PFSK-1 (cell line): ENCODE data around the gene AKAP9.

Experiments
- FOXP2 ChIP-seq: optimal IDR thresholded peaks from 2 replicates; pipeline ENCODE3; 2011; ENCODE audit warnings: borderline replicate concordance, control low read depth, inconsistent platforms; ENCODE audit not compliant: insufficient read depth; ENCODE audit errors: extremely low read length, extremely low read depth
- POLR2AphosphoS5 ChIP-seq: IDR thresholded peaks from 2 replicates; pipeline ENCODE4 v1.6.1; 2012; ENCODE audit warnings: low read depth, mild to moderate bottlenecking, control low read depth, low read length, moderate library complexity
- SIN3A ChIP-seq: IDR thresholded peaks from 2 replicates; pipeline ENCODE4 v1.6.1; 2012; ENCODE audit warnings: mild to moderate bottlenecking, low read length, moderate library complexity, borderline replicate concordance; ENCODE audit not compliant: insufficient read depth
- TAF1 ChIP-seq: IDR thresholded peaks from 2 replicates; pipeline ENCODE4 v1.6.1; 2012; ENCODE audit warnings: low read length, control low read depth, borderline replicate concordance; ENCODE audit not compliant: insufficient read depth
- TF ChIP-seq, protein P1 (sequence below), 2 experiments: IDR thresholded peaks; 2 replicates each; pipeline versions ENCODE4 v1.6.1 to v1.8.0; 2011 to 2012; ENCODE audit warnings: low read depth in 2 of 2, low read length in 2 of 2, control low read depth in 1 of 2, inconsistent platforms in 1 of 2, mild to moderate bottlenecking in 1 of 2, moderate library complexity in 1 of 2; ENCODE audit not compliant: insufficient read depth in 1 of 2

AKAP9 gene

DNA sequence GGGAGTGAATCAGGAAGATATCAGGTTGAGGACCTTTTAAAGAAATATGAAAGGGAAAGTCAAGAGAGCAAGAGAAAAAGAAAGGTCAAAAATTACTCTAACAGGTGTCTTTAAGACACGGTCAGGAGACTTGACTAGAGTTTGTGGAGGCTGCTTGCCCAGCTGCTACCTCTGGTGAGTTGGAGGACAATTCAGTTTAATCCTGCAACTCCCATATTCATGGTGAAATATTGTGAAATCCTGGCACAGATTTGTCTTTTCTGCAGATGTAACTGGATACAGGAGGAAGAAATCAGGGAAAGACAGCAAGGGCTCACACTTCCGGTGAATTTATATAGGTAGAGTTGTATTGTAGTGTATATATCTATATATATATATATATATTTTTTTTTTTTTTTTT, 93.5 kb downstream of the AKAP9 start:
- no peak for TF ChIP-seq SIN3A
- TF ChIP-seq, protein P1, sequence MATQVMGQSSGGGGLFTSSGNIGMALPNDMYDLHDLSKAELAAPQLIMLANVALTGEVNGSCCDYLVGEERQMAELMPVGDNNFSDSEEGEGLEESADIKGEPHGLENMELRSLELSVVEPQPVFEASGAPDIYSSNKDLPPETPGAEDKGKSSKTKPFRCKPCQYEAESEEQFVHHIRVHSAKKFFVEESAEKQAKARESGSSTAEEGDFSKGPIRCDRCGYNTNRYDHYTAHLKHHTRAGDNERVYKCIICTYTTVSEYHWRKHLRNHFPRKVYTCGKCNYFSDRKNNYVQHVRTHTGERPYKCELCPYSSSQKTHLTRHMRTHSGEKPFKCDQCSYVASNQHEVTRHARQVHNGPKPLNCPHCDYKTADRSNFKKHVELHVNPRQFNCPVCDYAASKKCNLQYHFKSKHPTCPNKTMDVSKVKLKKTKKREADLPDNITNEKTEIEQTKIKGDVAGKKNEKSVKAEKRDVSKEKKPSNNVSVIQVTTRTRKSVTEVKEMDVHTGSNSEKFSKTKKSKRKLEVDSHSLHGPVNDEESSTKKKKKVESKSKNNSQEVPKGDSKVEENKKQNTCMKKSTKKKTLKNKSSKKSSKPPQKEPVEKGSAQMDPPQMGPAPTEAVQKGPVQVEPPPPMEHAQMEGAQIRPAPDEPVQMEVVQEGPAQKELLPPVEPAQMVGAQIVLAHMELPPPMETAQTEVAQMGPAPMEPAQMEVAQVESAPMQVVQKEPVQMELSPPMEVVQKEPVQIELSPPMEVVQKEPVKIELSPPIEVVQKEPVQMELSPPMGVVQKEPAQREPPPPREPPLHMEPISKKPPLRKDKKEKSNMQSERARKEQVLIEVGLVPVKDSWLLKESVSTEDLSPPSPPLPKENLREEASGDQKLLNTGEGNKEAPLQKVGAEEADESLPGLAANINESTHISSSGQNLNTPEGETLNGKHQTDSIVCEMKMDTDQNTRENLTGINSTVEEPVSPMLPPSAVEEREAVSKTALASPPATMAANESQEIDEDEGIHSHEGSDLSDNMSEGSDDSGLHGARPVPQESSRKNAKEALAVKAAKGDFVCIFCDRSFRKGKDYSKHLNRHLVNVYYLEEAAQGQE (IDR thresholded peaks at IDR 0.05; ENCODE audit: insufficient read depth in 1 of 2, low read depth in 2 of 2, low read length in 2 of 2): no peak
- TF ChIP-seq TAF1: no peak

DNA sequence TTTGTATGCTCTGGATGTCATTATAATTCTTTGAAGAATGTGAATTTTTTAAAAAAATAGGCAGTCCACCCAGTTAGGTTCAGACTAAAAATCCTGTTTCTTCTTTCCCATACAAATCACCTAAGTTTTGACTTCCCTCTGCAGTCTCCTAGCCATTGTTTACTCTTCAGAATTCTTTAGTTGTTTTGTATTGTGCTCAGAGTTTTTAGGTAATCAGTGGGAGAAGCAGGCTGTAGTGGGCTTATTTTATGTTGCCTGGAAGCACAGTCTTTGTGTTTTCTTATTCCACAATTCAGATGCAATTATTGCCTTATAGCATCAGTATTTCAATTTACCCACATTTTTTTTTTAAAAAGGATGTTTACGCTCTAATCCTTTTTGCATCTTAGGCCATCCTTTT, 94.9 kb downstream of the AKAP9 start:
- TF ChIP-seq SIN3A (no peak), TAF1 (no peak), FOXP2 (no peak), POLR2AphosphoS5 (no peak)
- TF ChIP-seq, protein P1 (IDR thresholded peaks at IDR 0.05; ENCODE audit: insufficient read depth in 1 of 2, low read depth in 2 of 2, low read length in 2 of 2): no peak

DNA sequence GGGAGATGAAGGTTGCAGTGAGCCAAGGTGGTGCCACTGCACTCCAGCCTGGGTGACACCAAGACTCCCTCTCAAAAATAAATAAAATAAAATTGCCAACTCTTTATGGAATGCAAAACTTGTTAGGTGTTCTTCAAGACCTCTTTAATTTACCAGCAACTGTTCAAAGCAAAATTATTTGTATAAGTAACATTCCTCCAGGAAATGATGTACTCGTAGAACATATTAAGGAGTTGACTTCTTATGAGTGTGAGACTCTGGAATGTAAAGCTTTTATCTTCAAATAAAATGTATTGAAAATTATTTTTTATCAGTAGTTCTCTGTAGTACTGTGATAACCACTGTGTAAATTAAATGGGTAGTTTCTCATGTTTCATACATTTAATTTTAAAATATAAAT, 99.2 kb downstream of the AKAP9 start:
- no peak for TF ChIP-seq TAF1
- TF ChIP-seq FOXP2: no peak
- no peak for TF ChIP-seq SIN3A
- no peak for TF ChIP-seq POLR2AphosphoS5
- TF ChIP-seq, protein P1 (IDR thresholded peaks at IDR 0.05; ENCODE audit: insufficient read depth in 1 of 2, low read depth in 2 of 2, low read length in 2 of 2): no peak

DNA sequence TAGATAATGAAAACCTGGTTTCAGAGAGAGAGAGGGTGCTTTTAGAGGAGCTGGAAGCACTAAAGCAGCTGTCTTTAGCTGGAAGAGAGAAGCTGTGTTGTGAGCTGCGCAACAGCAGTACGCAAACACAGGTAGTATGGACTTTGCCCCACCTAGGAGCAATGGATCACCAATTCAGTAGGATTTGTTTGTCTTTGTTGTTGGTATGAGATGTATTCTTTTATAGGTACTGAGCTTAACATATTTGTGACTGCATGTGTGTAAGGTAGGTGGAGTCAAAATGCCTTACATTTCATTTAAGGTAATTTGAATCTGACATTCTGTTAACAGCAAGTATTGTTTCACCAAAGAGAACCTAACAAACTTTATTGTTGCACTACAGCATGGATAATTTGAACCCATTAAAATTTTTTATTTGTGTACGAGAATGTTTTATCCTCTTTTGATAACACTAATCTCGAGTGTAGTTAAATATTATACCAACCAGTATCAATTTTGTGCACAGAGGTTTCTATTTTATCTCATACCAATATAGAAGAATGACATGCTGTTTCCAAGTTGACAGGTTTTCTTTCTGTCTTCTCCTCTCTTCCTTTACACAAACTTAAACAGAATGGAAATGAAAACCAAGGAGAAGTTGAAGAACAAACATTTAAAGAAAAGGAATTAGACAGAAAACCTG, 101.5 kb downstream of the AKAP9 start:
- no peak for TF ChIP-seq SIN3A
- TF ChIP-seq FOXP2: no peak
- TF ChIP-seq POLR2AphosphoS5: no peak
- TF ChIP-seq, protein P1 (IDR thresholded peaks at IDR 0.05; ENCODE audit: insufficient read depth in 1 of 2, low read depth in 2 of 2, low read length in 2 of 2): no peak
- no peak for TF ChIP-seq TAF1

DNA sequence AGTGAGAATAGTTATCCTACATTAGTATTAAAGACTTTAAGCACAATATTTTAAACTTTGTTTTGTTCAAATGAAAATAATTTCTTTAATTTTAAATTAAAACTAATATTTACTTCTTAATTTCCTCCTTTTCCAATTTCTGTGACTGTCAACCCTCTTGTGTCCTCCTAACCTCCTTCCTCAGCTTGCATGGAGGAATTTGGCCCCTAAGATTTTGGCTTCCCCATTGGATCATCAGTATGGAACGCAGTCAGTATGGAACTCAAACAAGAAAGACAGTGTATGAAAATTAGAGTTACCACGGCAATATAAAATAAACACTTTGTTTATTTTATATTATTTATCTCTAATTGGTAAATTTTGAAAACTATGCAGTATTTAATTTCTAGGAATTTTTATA, 102.4 kb downstream of the AKAP9 start:
- TF ChIP-seq POLR2AphosphoS5: no peak
- no peak for TF ChIP-seq FOXP2
- TF ChIP-seq SIN3A: no peak
- TF ChIP-seq, protein P1 (IDR thresholded peaks at IDR 0.05; ENCODE audit: insufficient read depth in 1 of 2, low read depth in 2 of 2, low read length in 2 of 2): no peak
- TF ChIP-seq TAF1: no peak
